Stimulated activated CD4-positive, alpha-beta T cell treated with anti-CD3 and anti-CD28 coated beads, Interleukin-12 subunit alpha, Interleukin-12 subunit beta, amount 100 ng/mL, for 24 hours (primary cell): ENCODE data around the gene TMEM135.
"Not testable (repeated sequence)": the region's sequence is repeated elsewhere in the genome, so short reads cannot be mapped to it uniquely, and the experiment has no call there.

Source experiments
- DNase-seq, 2 experiments: peaks; one replicate each; pipeline ENCODE4 v3.0.0-alpha.2; 2020; ENCODE audit warnings: low read depth in 2 of 2

Gene TMEM135

GRCh38 chr11:87141322-87141721 is 103.6 kb downstream of the TMEM135 start:
- no peak for DNase-seq

- DNase-seq = no peak
Observed at GRCh38 chr11:87141980-87142514, 104.3 kb downstream of the TMEM135 start.

GRCh38 chr11:87142594-87142993 is 104.9 kb downstream of the TMEM135 start:
- no peak for DNase-seq

GRCh38 chr11:87143641-87144040 is 105.9 kb downstream of the TMEM135 start:
- DNase-seq = no peak

GRCh38 chr11:87144252-87144651 is 106.5 kb downstream of the TMEM135 start:
- no peak for DNase-seq

- no peak for DNase-seq
Observed at GRCh38 chr11:87148749-87149148, 111.0 kb downstream of the TMEM135 start.

- DNase-seq = not testable (repeated sequence)
Observed at GRCh38 chr11:87149782-87150181, 112.0 kb downstream of the TMEM135 start.

GRCh38 chr11:87150936-87151335 is 113.2 kb downstream of the TMEM135 start:
- DNase-seq = no peak

GRCh38 chr11:87154246-87154645 is 116.5 kb downstream of the TMEM135 start:
- DNase-seq = no peak

- no peak for DNase-seq
Observed at GRCh38 chr11:87156970-87157369, 119.2 kb downstream of the TMEM135 start.

GRCh38 chr11:87169076-87169475 is 131.3 kb downstream of the TMEM135 start:
- not testable (repeated sequence) for DNase-seq

GRCh38 chr11:87173185-87174039 is 135.7 kb downstream of the TMEM135 start:
- no peak for DNase-seq

GRCh38 chr11:87174870-87175269 is 137.1 kb downstream of the TMEM135 start:
- DNase-seq = no peak

- DNase-seq = no peak
Observed at GRCh38 chr11:87176044-87176443, 138.3 kb downstream of the TMEM135 start.

GRCh38 chr11:87179621-87180020 is 141.9 kb downstream of the TMEM135 start:
- no peak for DNase-seq

- DNase-seq = no peak
Observed at GRCh38 chr11:87180742-87181141, 143.0 kb downstream of the TMEM135 start.

GRCh38 chr11:87181143-87181542 is 143.4 kb downstream of the TMEM135 start:
- DNase-seq = no peak

GRCh38 chr11:87185228-87185627 is 147.5 kb downstream of the TMEM135 start:
- DNase-seq = no peak

GRCh38 chr11:87187076-87187475 is 149.3 kb downstream of the TMEM135 start:
- no peak for DNase-seq

- DNase-seq = no peak
Observed at GRCh38 chr11:87187930-87188329, 150.2 kb downstream of the TMEM135 start.

- DNase-seq = not testable (repeated sequence)
Observed at GRCh38 chr11:87188396-87188795, 150.7 kb downstream of the TMEM135 start.

- DNase-seq = not testable (repeated sequence)
Observed at GRCh38 chr11:87188921-87189320, 151.2 kb downstream of the TMEM135 start.

- no peak for DNase-seq
Observed at GRCh38 chr11:87190071-87190470, 152.3 kb downstream of the TMEM135 start.
